Lower leg skin (tissue), 3 donors: Measurements from ENCODE around the gene ZNF496.

Experiments used
- CTCF ChIP-seq, 3 donors: fragments of 450-650 bp; IDR thresholded peaks; one replicate each; pipeline ENCODE4 v1.5.1; 2016; ENCODE audit warnings: antibody characterized with exemption in 3 of 3, mild to moderate bottlenecking in 3 of 3, moderate library complexity in 2 of 3
- POLR2A ChIP-seq, 2 donors: fragments of 450-650 bp; IDR thresholded peaks; one replicate each; pipeline ENCODE4 v1.6.1; 2016 to 2017; ENCODE audit warnings: antibody characterized with exemption in 2 of 2, mild to moderate bottlenecking in 1 of 2, moderate library complexity in 1 of 2

DNA sequence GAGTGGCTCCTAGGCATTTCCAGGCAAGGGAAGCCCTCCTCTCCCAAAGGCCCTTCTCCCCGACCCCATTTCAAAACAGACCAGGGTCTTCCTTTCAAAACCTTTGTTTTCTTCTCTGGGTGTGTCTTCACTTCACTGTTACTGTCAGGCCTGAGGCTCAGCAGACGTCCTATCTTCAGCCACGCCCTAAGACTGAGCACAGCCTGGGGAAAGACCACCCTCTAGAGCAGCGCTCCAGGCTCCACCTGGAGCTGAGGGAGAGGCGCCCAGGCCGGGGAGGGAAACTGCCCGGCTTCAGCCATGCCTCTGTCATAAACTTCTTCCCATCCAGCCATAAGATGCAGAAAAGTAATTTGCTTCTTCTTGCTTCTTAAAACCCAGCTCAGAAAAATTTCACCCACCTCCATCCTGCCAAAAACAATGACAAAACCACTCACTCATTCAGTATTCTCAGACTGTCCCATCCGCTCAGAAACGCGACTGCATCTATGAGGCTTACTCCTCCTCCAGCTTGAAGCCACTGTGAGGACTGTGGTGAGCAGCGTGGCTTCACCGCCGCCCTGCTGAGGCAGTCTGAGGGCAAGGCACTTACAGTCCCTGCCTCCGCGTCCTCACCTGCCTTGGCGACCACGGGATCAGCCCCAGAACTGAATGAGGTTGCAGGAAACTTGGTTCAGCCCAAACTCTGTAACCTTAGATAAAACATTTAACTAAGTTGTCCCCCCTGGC, 39.7 kb downstream of the ZNF496 start:
- TF ChIP-seq CTCF (IDR thresholded peaks at IDR 0.05) (no peak), POLR2A (IDR thresholded peaks at IDR 0.05) (no peak)
